ENCODE results near the gene IPO9.
"Not testable (repeated sequence)": the region's sequence is repeated elsewhere in the genome, so short reads cannot be mapped to it uniquely, and the experiment has no call there.

Gene IPO9

GRCh38 chr1:201888282-201889089, 59.5 kb downstream of the IPO9 start, which contains the start of gene SHISA4:
Gene SHISA4 (plus strand): TSS chr1:201888898. CDS start chr1:201888995, 97 bp downstream.
- DNase-seq (ENCODE audit: low read depth): peak; percentile 91

- DNase-seq (ENCODE audit: low read depth): peak; percentile 35
Observed at GRCh38 chr1:201889090-201889968, 60.4 kb downstream of the IPO9 start.

GRCh38 chr1:201890223-201890622, 61.3 kb downstream of the IPO9 start:
- DNase-seq (ENCODE audit: low read depth): peak; percentile 15

- peak; percentile 27 for DNase-seq (ENCODE audit: low read depth)
Observed at GRCh38 chr1:201890806-201891450, 62.0 kb downstream of the IPO9 start.

GRCh38 chr1:201891451-201892045, 62.6 kb downstream of the IPO9 start:
- DNase-seq (ENCODE audit: low read depth): peak; percentile 23

GRCh38 chr1:201892211-201892610, 63.3 kb downstream of the IPO9 start:
- no peak for DNase-seq (ENCODE audit: low read depth)

- peak; percentile 29 for DNase-seq (ENCODE audit: low read depth)
Observed at GRCh38 chr1:201893431-201893830, 64.5 kb downstream of the IPO9 start.

- peak; percentile 40 for DNase-seq (ENCODE audit: low read depth)
Observed at GRCh38 chr1:201894343-201895119, 65.6 kb downstream of the IPO9 start.

GRCh38 chr1:201895120-201895665, 66.2 kb downstream of the IPO9 start:
- no peak for DNase-seq (ENCODE audit: low read depth)

- DNase-seq (ENCODE audit: low read depth): peak; percentile 93
Observed at GRCh38 chr1:201895913-201896807, 67.2 kb downstream of the IPO9 start.

GRCh38 chr1:201896951-201897391, 68.0 kb downstream of the IPO9 start:
- peak; percentile 96 for DNase-seq (ENCODE audit: low read depth)

GRCh38 chr1:201898240-201898894, 69.4 kb downstream of the IPO9 start:
- DNase-seq (ENCODE audit: low read depth): peak; percentile 36

GRCh38 chr1:201898992-201899391, 70.0 kb downstream of the IPO9 start:
- DNase-seq (ENCODE audit: low read depth): no peak

- DNase-seq (ENCODE audit: low read depth): no peak
Observed at GRCh38 chr1:201899683-201900429, 70.9 kb downstream of the IPO9 start.

- no peak for DNase-seq (ENCODE audit: low read depth)
Observed at GRCh38 chr1:201900476-201900875, 71.5 kb downstream of the IPO9 start.

GRCh38 chr1:201901036-201901435, 72.1 kb downstream of the IPO9 start:
- DNase-seq (ENCODE audit: low read depth): not testable (repeated sequence)

GRCh38 chr1:201902198-201902597, 73.2 kb downstream of the IPO9 start:
- peak; percentile 83 for DNase-seq (ENCODE audit: low read depth)

- DNase-seq (ENCODE audit: low read depth): peak; percentile 88
Observed at GRCh38 chr1:201903135-201903534, 74.2 kb downstream of the IPO9 start.

Measured in EH (cell line).